H9 (cell line): ENCODE measurements around the gene WSCD1. TPM values are rescaled to one million over a fixed set of nuclear protein-coding genes. Genes with fewer than 3 reads are reported as not detected.

Experiments used
- DNase-seq: peaks from one replicate; pipeline ENCODE4 v3.0.0-alpha.2; 2017
- H2AFZ ChIP-seq: one replicate; pipeline ENCODE4 v1.6.1; 2013; ENCODE audit warnings: mild to moderate bottlenecking, low read length, control low read depth, moderate library complexity
- H2AK5ac ChIP-seq: 2 replicates; pipeline ENCODE4 v1.6.1; 2013; ENCODE audit warnings: low read length, control low read depth, mixed read lengths; ENCODE audit not compliant: insufficient read length
- H2BK120ac ChIP-seq: one replicate; pipeline ENCODE4 v1.6.1; 2013; ENCODE audit warnings: low read depth, mild to moderate bottlenecking, low read length, control low read depth, inconsistent platforms; ENCODE audit not compliant: poor library complexity, severe bottlenecking
- H2BK12ac ChIP-seq: 2 replicates; pipeline ENCODE4 v1.6.1; 2013; ENCODE audit warnings: low read length, control low read depth, mixed read lengths, low read depth; ENCODE audit not compliant: insufficient read length
- H2BK15ac ChIP-seq: 2 replicates; pipeline ENCODE4 v1.6.1; 2013; ENCODE audit warnings: low read depth, low read length, control low read depth
- H2BK20ac ChIP-seq: one replicate; pipeline ENCODE4 v1.6.1; 2013; ENCODE audit warnings: low read depth, mild to moderate bottlenecking, low read length, control low read depth, inconsistent platforms; ENCODE audit not compliant: poor library complexity, severe bottlenecking
- H2BK5ac ChIP-seq: 2 replicates; pipeline ENCODE4 v1.6.1; 2013; ENCODE audit warnings: low read length, control low read depth, mixed read lengths; ENCODE audit not compliant: insufficient read length
- H3K14ac ChIP-seq: 2 replicates; pipeline ENCODE4 v1.6.1; 2013; ENCODE audit warnings: low read length, control low read depth; ENCODE audit not compliant: insufficient read depth
- H3K18ac ChIP-seq: 2 replicates; pipeline ENCODE4 v1.6.1; 2013; ENCODE audit warnings: low read depth, mild to moderate bottlenecking, mixed read lengths, low read length, control low read depth; ENCODE audit not compliant: insufficient read length
- H3K23ac ChIP-seq: 2 replicates; pipeline ENCODE4 v1.6.1; 2013; ENCODE audit warnings: low read length, control low read depth, mixed read lengths, low read depth; ENCODE audit not compliant: insufficient read length
- H3K23me2 ChIP-seq: 2 replicates; pipeline ENCODE4 v1.6.1; 2013; ENCODE audit warnings: low read depth, mild to moderate bottlenecking, mixed read lengths, low read length, control low read depth; ENCODE audit not compliant: insufficient read length, poor library complexity, severe bottlenecking
- H3K27ac ChIP-seq: 2 replicates; pipeline ENCODE4 v1.5.1; 2013; ENCODE audit warnings: low read length, control low read depth, mixed read lengths, low read depth; ENCODE audit not compliant: insufficient read length
- H3K27me3 ChIP-seq: 2 replicates; pipeline ENCODE4 v1.6.1; 2013; ENCODE audit warnings: low read length, control low read depth, inconsistent platforms; ENCODE audit not compliant: insufficient read depth
- H3K4ac ChIP-seq: 2 replicates; pipeline ENCODE4 v1.6.1; 2013; ENCODE audit warnings: low read depth, mild to moderate bottlenecking, control low read depth, inconsistent platforms, low read length, moderate library complexity
- H3K4me1 ChIP-seq: 2 replicates; pipeline ENCODE4 v1.6.1; 2013; ENCODE audit warnings: low read length, control low read depth, inconsistent platforms; ENCODE audit not compliant: insufficient read depth
- H3K4me2 ChIP-seq: 2 replicates; pipeline ENCODE4 v1.6.1; 2013; ENCODE audit warnings: low read length, control low read depth, mixed read lengths; ENCODE audit not compliant: insufficient read length, insufficient read depth
- H3K56ac ChIP-seq: 2 replicates; pipeline ENCODE4 v1.6.1; 2013; ENCODE audit warnings: low read depth, mild to moderate bottlenecking, mixed read lengths, low read length, control low read depth; ENCODE audit not compliant: insufficient read length
- H3K79me1 ChIP-seq: 2 replicates; pipeline ENCODE4 v1.6.1; 2013; ENCODE audit warnings: low read depth, mild to moderate bottlenecking, moderate library complexity, low read length, control low read depth, inconsistent platforms; ENCODE audit not compliant: insufficient read depth, poor library complexity, severe bottlenecking
- H3K79me2 ChIP-seq: 2 replicates; pipeline ENCODE4 v1.6.1; 2013; ENCODE audit warnings: low read length, control low read depth, inconsistent platforms; ENCODE audit not compliant: insufficient read depth
- H3K9ac ChIP-seq: 2 replicates; pipeline ENCODE4 v1.6.1; 2013; ENCODE audit warnings: low read length, control low read depth, mixed read lengths; ENCODE audit not compliant: insufficient read length; ENCODE audit errors: extremely low read depth
- H3K9me3 ChIP-seq: one replicate; pipeline ENCODE4 v1.6.1; 2013; ENCODE audit warnings: low read depth, low read length, inconsistent platforms; ENCODE audit not compliant: control insufficient read depth
- H3T11ph ChIP-seq: one replicate; pipeline ENCODE4 v1.6.1; 2013; ENCODE audit warnings: mild to moderate bottlenecking, low read length, control low read depth, inconsistent platforms
- H4K20me1 ChIP-seq: one replicate; pipeline ENCODE4 v1.6.1; 2013; ENCODE audit not compliant: control insufficient read depth, insufficient read length, insufficient read depth
- H4K5ac ChIP-seq: 2 replicates; pipeline ENCODE4 v1.6.1; 2013; ENCODE audit warnings: low read depth, mild to moderate bottlenecking, mixed read lengths, low read length, control low read depth; ENCODE audit not compliant: insufficient read length
- H4K8ac ChIP-seq: replicated peaks from 2 replicates; pipeline ENCODE4 v1.6.1; 2013; ENCODE audit warnings: low read length, control low read depth, mixed read lengths, low read depth; ENCODE audit not compliant: insufficient read length
- H4K91ac ChIP-seq: 2 replicates; pipeline ENCODE4 v1.6.1; 2013; ENCODE audit warnings: low read depth, mild to moderate bottlenecking, moderate library complexity, mixed read lengths, low read length, control low read depth; ENCODE audit not compliant: insufficient read length
- H3K27ac Mint-ChIP-seq, 3 experiments: 2 replicates in 2 of 3; 3 replicates in 1 of 3; pipeline ENCODE4 v1.8.0; 2020 to 2021; ENCODE audit warnings: mixed read lengths in 3 of 3, mild to moderate bottlenecking in 1 of 3, moderate library complexity in 1 of 3
- H3K27me3 Mint-ChIP-seq: 2 replicates; pipeline ENCODE4 v1.8.0; 2021; ENCODE audit warnings: low read depth, mild to moderate bottlenecking, moderate library complexity, mixed read lengths
- H3K36me3 Mint-ChIP-seq, 3 experiments: 2 replicates in 2 of 3; 3 replicates in 1 of 3; pipeline ENCODE4 v1.8.0; 2020 to 2021; ENCODE audit warnings: low read depth in 3 of 3, mixed read lengths in 3 of 3; ENCODE audit not compliant: insufficient read depth in 1 of 3
- H3K4me1 Mint-ChIP-seq, 2 experiments: 2 replicates each; pipeline ENCODE4 v1.8.0; 2020; ENCODE audit warnings: mixed read lengths in 2 of 2
- H3K4me3 Mint-ChIP-seq, 2 experiments: 2 replicates in 1 of 2; 3 replicates in 1 of 2; pipeline ENCODE4 v1.8.0; 2020 to 2021; ENCODE audit warnings: mild to moderate bottlenecking in 2 of 2, mixed read lengths in 2 of 2, moderate library complexity in 1 of 2
- H3K9me3 Mint-ChIP-seq, 2 experiments: 2 replicates in 1 of 2; 3 replicates in 1 of 2; pipeline ENCODE4 v1.8.0; 2020; ENCODE audit warnings: mild to moderate bottlenecking in 2 of 2, mixed read lengths in 2 of 2, moderate library complexity in 1 of 2
- CTCF ChIP-seq: fragments of 200-600 bp; sonication (generic); conservative IDR thresholded peaks from 3 replicates; pipeline ENCODE4 v1.8.0; 2021; ENCODE audit warnings: antibody characterized with exemption, mild to moderate bottlenecking
- WGBS: extraction: QIAGEN DNeasy Blood & Tissue Kit; methylation state at CpG from one replicate; pipeline ENCODE4 v1.1.7; 2013; ENCODE audit warnings: missing lambda C conversion rate, low lambda C conversion rate, mixed read lengths; ENCODE audit not compliant: insufficient read length; ENCODE audit errors: extremely low coverage; 5-methylcytosine and 5-hydroxymethylcytosine counted together
- total RNA-seq: library from RNA; stranded (reverse); gene quantifications from 2 replicates; pipeline ENCODE4 v1.2.1, GENCODE V29; 2021

The WSCD1 gene
- total RNA-seq, 1 experiment from 2014 or later = 33.6 TPM

DNA sequence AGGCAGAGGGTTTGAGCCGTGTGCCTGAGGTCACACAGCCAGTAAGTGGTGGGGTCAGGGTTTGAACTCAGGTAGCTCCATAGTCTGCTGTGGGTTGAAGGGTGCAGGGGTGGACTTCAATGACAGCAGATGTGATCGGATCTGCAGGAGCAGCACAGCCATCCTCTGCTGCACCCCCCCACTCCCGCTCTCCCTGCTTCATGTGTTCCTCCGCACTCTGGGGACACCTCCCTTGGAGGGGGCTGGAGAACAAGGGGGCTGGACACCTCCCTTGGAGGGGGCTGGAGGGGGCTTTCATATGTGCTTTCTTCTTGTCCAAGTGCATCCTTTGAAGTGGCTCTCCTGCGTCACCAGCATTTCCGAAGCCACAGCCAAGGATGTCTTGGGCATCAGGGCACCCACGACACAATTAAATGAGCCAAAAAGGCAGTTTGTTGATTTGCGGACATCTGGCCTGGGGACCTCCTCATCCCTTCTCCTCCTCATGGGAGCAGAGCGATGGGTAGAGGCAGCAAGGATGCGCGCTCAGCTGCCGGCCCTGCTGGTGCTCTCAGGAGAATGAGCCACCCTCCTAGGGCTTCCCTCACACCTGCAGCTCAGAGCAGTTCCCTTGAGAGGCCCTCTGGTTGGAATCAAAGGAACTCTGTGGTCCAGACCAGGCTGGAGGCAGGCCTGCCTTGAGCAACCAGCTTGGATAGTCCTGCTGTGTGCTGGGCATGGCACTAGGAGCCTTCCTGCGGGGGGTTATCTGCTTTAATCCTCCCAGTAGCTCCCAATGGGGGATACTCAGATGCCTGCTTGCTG is 26.2 kb downstream of the WSCD1 start:
- peaks cover 15% of the 10 kb centered on the region; the same call in 1 of the 2 replicates for H3K4me1 ChIP-seq
- no peak overlapping the region for H3K27ac ChIP-seq
- no peak overlapping the region for H3K56ac ChIP-seq
- H2BK15ac ChIP-seq = no peak overlapping the region
- no peak overlapping the region for H3K4ac ChIP-seq
- TF ChIP-seq CTCF = no peak
- H3K27me3 ChIP-seq = no peaks in the 10 kb centered on the region
- no peak overlapping the region for H3T11ph ChIP-seq
- H2BK20ac ChIP-seq = no peak overlapping the region
- H3K79me1 ChIP-seq = no peaks in the 10 kb centered on the region
- no peak overlapping the region for H3K18ac ChIP-seq
- no peak overlapping the region for H2BK12ac ChIP-seq
- no peaks in the 10 kb centered on the region for H3K9me3 ChIP-seq
- H2BK5ac ChIP-seq = no peak overlapping the region
- Mint-ChIP-seq H3K27ac (no peak overlapping the region), H3K4me3 (no peak overlapping the region), H3K27me3 (no peaks in the 10 kb centered on the region), H3K9me3 (no peaks in the 10 kb centered on the region), H3K4me1 (peaks cover 33% of the 10 kb centered on the region in 2 experiments), H3K36me3 (peaks cover 53 to 63% (median 57%) of the 10 kb centered on the region in 3 experiments)
- WGBS = no CpG with 5 or more reads among the region's 13 CpGs
- H3K9ac ChIP-seq = no peak overlapping the region
- H3K4me2 ChIP-seq = no peak overlapping the region
- H3K79me2 ChIP-seq = no peaks in the 10 kb centered on the region
- no peak overlapping the region for H2AFZ ChIP-seq
- H3K23ac ChIP-seq = no peak overlapping the region
- H2BK120ac ChIP-seq = no peak overlapping the region
- H4K20me1 ChIP-seq = no peaks in the 10 kb centered on the region
- no peak overlapping the region for H4K91ac ChIP-seq
- H3K23me2 ChIP-seq = peaks cover 5% of the 10 kb centered on the region
- no peak overlapping the region for H2AK5ac ChIP-seq
- H4K5ac ChIP-seq = no peak overlapping the region
- no peak overlapping the region for H3K14ac ChIP-seq
- H4K8ac ChIP-seq = no peak overlapping the region
- no peak for DNase-seq
